Colonic mucosa (tissue), 4 donors: Measurements from ENCODE around the gene SLC9A2. TPM values are rescaled to one million over a fixed set of nuclear protein-coding genes. Genes with fewer than 3 reads are reported as not detected.
A peak's percentile ranks its signal among the peaks of the same experiment; 100 is the strongest.

Source experiments
- DNase-seq: peaks from one replicate; pipeline ENCODE4 v3.0.0-alpha.2; 2020
- H3K27ac ChIP-seq: fragments of 200-600 bp; one replicate; pipeline ENCODE4 v1.8.0; 2021
- H3K27me3 ChIP-seq: fragments of 200-600 bp; one replicate; pipeline ENCODE4 v1.8.0; 2021
- H3K36me3 ChIP-seq: fragments of 200-600 bp; one replicate; pipeline ENCODE4 v1.8.0; 2021
- H3K4me1 ChIP-seq: fragments of 200-600 bp; one replicate; pipeline ENCODE4 v1.8.0; 2021; ENCODE audit warnings: mild to moderate bottlenecking
- H3K4me3 ChIP-seq: fragments of 200-600 bp; one replicate; pipeline ENCODE4 v1.8.0; 2021
- H3K9ac ChIP-seq, 2 donors: one replicate each; pipeline ENCODE4 v1.7.0; 2013; ENCODE audit warnings: control low read depth in 2 of 2, low read depth in 2 of 2, low read length in 2 of 2
- H3K9me3 ChIP-seq: fragments of 200-600 bp; one replicate; pipeline ENCODE4 v1.8.0; 2021
- intact Hi-C: fragments of 100-400 bp; cut with DNase I; formaldehyde crosslinking; loops from one replicate; pipeline ENCODE4 v1.14.1; 2022
- total RNA-seq, 2 donors: library from RNA; stranded (reverse); fragmentation: NEBNext Ultra II Directional in 1 of 2; extraction: Animal tissue kit (Norgen Biotek cat#: 25700) in 1 of 2; gene quantifications; one replicate each; pipeline ENCODE4 v1.2.1, GENCODE V29; 2021
- TF ChIP-seq, protein P1 (sequence below): fragments of 200-600 bp; IDR thresholded peaks from one replicate; pipeline ENCODE4 v1.8.0; 2022; ENCODE audit warnings: antibody characterized with exemption, mild to moderate bottlenecking
- donor health status: healthy.
- donor health status: DM: no; HTN: no; CAD: no.
- donor health status: DM: no; HTN: no; CAD: no.

SLC9A2 gene
- total RNA-seq, 2 donors from 2014 or later: 58.4 to 76.2 TPM

DNA sequence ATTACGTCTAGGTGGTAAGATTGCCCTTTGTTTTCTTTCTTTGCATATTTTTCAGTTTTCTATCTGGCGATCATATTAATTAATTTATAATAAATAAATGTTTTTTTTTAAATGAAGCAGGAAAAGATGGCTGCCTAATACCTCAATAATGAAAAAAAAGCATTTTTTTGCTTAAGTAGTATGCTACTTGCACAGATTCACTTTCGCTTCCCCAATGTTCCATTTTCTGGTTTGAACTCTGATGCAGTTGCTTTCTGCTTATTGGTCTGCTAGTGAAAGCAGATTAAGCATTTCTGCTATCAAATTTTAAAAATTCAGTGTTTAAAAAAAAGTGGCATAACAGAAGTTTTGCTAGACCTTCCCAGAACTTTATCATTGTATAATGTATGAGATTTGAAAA, 130.6 kb downstream of the SLC9A2 start:
- Histone ChIP-seq H3K27ac (no peak overlapping the region), H3K4me3 (no peak overlapping the region), H3K9me3 (no peaks in the 10 kb centered on the region), H3K27me3 (no peaks in the 10 kb centered on the region), H3K36me3 (no peaks in the 10 kb centered on the region), H3K9ac (no peak overlapping the region), H3K4me1 (no peaks in the 10 kb centered on the region)
- TF ChIP-seq, protein P1, sequence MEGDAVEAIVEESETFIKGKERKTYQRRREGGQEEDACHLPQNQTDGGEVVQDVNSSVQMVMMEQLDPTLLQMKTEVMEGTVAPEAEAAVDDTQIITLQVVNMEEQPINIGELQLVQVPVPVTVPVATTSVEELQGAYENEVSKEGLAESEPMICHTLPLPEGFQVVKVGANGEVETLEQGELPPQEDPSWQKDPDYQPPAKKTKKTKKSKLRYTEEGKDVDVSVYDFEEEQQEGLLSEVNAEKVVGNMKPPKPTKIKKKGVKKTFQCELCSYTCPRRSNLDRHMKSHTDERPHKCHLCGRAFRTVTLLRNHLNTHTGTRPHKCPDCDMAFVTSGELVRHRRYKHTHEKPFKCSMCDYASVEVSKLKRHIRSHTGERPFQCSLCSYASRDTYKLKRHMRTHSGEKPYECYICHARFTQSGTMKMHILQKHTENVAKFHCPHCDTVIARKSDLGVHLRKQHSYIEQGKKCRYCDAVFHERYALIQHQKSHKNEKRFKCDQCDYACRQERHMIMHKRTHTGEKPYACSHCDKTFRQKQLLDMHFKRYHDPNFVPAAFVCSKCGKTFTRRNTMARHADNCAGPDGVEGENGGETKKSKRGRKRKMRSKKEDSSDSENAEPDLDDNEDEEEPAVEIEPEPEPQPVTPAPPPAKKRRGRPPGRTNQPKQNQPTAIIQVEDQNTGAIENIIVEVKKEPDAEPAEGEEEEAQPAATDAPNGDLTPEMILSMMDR: no peak
- DNase-seq: no peak
- intact Hi-C loops: no loop called here

DNA sequence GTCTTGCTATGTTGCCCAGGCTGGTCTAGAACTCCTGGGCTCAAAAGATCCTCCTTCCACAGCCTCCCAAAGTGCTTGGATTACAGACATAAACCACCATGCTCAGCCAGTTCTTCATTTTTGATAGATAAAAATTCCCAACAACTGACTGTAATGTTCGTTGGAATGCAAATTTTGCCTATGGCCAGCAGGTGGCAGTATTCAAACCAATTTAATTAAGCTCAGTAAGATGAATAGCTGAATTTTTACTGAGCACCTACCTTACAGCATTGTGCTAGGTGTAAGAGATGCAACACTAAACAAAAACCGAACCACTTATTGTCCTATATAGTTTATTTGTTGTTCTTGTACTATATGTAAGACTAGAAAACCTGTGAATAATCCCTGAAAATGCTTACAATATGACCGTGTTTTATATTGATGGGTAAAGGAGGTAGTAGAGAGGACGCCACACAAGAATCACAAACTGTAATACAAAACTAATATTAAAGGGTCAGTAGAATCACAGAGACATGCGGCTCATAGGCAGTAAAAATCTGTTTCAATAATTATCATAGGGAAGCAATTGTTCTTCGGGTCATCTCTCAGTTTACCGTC, 134.3 kb downstream of the SLC9A2 start:
- TF ChIP-seq, protein P1: peak; percentile 83
- DNase-seq: peak; percentile 25

DNA sequence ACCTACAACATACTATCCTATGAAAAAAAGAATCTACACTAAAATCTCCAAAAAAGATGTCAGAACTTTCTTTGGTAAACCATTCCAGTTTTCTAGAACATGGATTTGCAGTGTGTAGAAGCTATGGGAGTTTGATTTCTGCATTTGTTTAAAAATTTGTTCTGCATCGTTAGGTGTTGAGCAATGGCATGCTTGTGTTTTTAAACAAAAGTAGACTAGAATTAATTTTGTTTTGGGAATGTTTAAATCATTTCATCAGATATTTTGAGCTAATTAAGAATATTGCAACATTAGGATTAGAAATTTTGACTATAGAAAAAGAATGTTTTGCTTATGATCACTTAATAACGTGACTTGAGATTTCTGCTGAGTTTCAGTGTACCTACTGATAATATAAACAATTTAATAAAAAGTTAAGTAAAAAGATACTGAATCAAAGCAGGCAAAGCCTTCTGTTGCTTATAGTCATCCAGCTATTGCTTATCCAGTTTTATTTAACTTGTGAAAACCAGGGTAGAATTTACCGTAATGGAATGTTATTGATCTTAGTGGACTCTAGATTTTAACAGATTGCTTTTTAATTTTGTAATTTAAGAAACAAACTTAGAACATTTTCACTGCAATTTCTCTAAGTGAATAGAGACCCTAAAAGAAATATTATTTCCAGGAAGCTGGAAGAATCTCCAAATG, 135.2 kb downstream of the SLC9A2 start:
- H3K36me3 ChIP-seq: no peaks in the 10 kb centered on the region
- intact Hi-C loops: loop anchor here (2.0 kb wide), 1 partner anchor 50 kb away; no protein-coding TSS in a partner anchor
- no peak overlapping the region for H3K27ac ChIP-seq
- H3K4me3 ChIP-seq: no peak overlapping the region
- no peak overlapping the region for H3K9ac ChIP-seq
- no peaks in the 10 kb centered on the region for H3K4me1 ChIP-seq
- TF ChIP-seq, protein P1: no peak
- no peaks in the 10 kb centered on the region for H3K9me3 ChIP-seq
- no peak for DNase-seq
- no peaks in the 10 kb centered on the region for H3K27me3 ChIP-seq

More for the DNA sequence above, 134.3 kb downstream of the SLC9A2 start:
- H3K9ac ChIP-seq: no peak overlapping the region
- intact Hi-C loops: loop anchor here (2.0 kb wide), 1 partner anchor 51 kb away; no protein-coding TSS in a partner anchor
- H3K4me3 ChIP-seq: no peak overlapping the region
- no peaks in the 10 kb centered on the region for H3K4me1 ChIP-seq
- no peaks in the 10 kb centered on the region for H3K9me3 ChIP-seq
- H3K36me3 ChIP-seq: no peaks in the 10 kb centered on the region
- H3K27ac ChIP-seq: no peak overlapping the region
- H3K27me3 ChIP-seq: no peaks in the 10 kb centered on the region

DNA sequence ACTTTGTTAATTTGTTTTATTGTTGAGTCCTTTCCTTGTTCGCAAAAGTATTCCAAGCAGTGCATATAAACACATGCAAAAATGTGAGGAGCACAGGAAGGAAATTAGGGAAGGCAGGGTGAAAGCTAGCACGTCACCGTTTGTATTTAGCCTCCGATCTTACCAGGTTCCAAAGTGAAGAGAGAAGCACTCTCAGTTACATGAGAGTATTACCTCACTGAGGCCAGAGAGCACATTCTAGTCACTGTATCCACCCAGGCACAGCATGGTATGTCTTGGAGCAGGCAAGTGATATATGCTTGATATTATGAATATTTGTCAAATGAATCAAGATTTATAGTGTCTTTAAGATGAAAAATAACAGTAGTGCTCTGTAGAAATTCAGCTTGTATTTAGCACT, 135.9 kb downstream of the SLC9A2 start:
- no peak for DNase-seq
- intact Hi-C loops: loop anchor here (2.0 kb wide), 1 partner anchor 50 kb away; no protein-coding TSS in a partner anchor
- no peak overlapping the region for H3K9ac ChIP-seq
- H3K27ac ChIP-seq: no peak overlapping the region
- H3K27me3 ChIP-seq: no peaks in the 10 kb centered on the region
- no peaks in the 10 kb centered on the region for H3K4me1 ChIP-seq
- TF ChIP-seq, protein P1: no peak
- no peaks in the 10 kb centered on the region for H3K36me3 ChIP-seq
- no peaks in the 10 kb centered on the region for H3K9me3 ChIP-seq
- H3K4me3 ChIP-seq: no peak overlapping the region

DNA sequence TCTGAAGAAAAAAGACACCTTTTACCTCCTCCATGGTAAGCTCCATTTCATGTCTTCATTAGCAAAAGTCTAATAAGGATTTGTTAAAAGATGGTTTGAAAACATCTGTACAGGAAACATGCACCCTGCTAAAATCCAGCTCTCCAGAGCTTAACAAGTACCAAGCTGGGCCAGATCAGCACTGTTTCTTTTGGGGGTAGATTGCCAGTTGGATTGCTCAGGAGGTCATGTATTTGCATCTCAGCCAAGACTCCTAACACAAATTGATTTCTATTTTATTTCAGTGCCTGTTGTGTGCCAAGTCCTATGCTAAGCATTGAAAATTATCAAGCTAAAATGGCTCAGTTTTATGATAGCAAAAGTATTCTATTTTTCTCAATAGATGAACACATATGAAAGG, 139.1 kb downstream of the SLC9A2 start:
- Histone ChIP-seq H3K4me1 (no peaks in the 10 kb centered on the region), H3K27me3 (no peaks in the 10 kb centered on the region), H3K36me3 (no peaks in the 10 kb centered on the region), H3K27ac (no peak overlapping the region), H3K4me3 (no peak overlapping the region), H3K9ac (no peak overlapping the region), H3K9me3 (no peaks in the 10 kb centered on the region)
- intact Hi-C loops: no loop called here
- TF ChIP-seq, protein P1: no peak
- DNase-seq: no peak

Other genes starting within 250 kb of the SLC9A2 start
- under 1 TPM; 0.42 to 0.69 TPM for gene IL18RAP, start 196.4 kb upstream of the SLC9A2 start, total RNA-seq
- gene SLC9A4, start 146.3 kb upstream of the SLC9A2 start, total RNA-seq: under 1 TPM in 1 of 2 donors, not detected in 1; 0.15 TPM
- 1 to 10 TPM; 3.4 to 3.8 TPM for gene TMEM182, start 142.5 kb downstream of the SLC9A2 start, total RNA-seq